ENCODE data around the gene MRPL33. TPM values are rescaled to one million over a fixed set of nuclear protein-coding genes. Genes with fewer than 3 reads are reported as not detected.

MRPL33 gene
- total RNA-seq, 1 experiment from 2014 or later = 66.8 TPM

GRCh38 chr2:27738349-27739057 lies 33.0 kb upstream of the MRPL33 start:
- Histone ChIP-seq H2BK20ac (ENCODE audit: low read depth, low read length, poor library complexity, severe bottlenecking) (no peak overlapping the region), H3K23ac (ENCODE audit: insufficient read length, low read depth, low read length) (no peak overlapping the region), H4K5ac (ENCODE audit: insufficient read length, low read depth, low read length) (no peak overlapping the region), H2AFZ (ENCODE audit: low read length) (no peak overlapping the region), H2BK120ac (ENCODE audit: low read depth, low read length, poor library complexity, severe bottlenecking) (no peak overlapping the region), H3K9me3 (ENCODE audit: control insufficient read depth, low read depth, low read length) (no peaks in the 10 kb centered on the region), H4K20me1 (ENCODE audit: control insufficient read depth, insufficient read depth, insufficient read length) (no peaks in the 10 kb centered on the region), H3K23me2 (ENCODE audit: insufficient read length, low read depth, low read length, poor library complexity, severe bottlenecking) (peaks cover 10% of the 10 kb centered on the region), H3K4ac (ENCODE audit: low read depth, low read length) (no peak overlapping the region), H2AK5ac (ENCODE audit: insufficient read length, low read length) (no peak overlapping the region), H2BK5ac (ENCODE audit: insufficient read length, low read length) (no peak overlapping the region), H4K91ac (ENCODE audit: insufficient read length, low read depth, low read length) (no peak overlapping the region), H3K14ac (ENCODE audit: insufficient read depth, low read length) (no peak overlapping the region), H3K27ac (ENCODE audit: insufficient read length, low read depth, low read length) (no peak overlapping the region), H2BK15ac (ENCODE audit: low read depth, low read length) (no peak overlapping the region), H3K27me3 (ENCODE audit: insufficient read depth, low read length) (no peaks in the 10 kb centered on the region), H3K9ac (ENCODE audit: extremely low read depth, insufficient read length, low read length) (no peak overlapping the region), H3K18ac (ENCODE audit: insufficient read length, low read depth, low read length) (no peak overlapping the region), H3K79me1 (ENCODE audit: insufficient read depth, low read depth, low read length, poor library complexity, severe bottlenecking) (no peaks in the 10 kb centered on the region), H3K4me1 (ENCODE audit: insufficient read depth, low read length) (no peaks in the 10 kb centered on the region), H2BK12ac (ENCODE audit: insufficient read length, low read depth, low read length) (no peak overlapping the region), H4K8ac (replicated peaks; ENCODE audit: insufficient read length, low read depth, low read length) (no peak overlapping the region), H3K4me2 (ENCODE audit: insufficient read depth, insufficient read length, low read length) (no peak overlapping the region), H3K79me2 (ENCODE audit: insufficient read depth, low read length) (no peaks in the 10 kb centered on the region), H3T11ph (ENCODE audit: low read length) (no peak overlapping the region), H3K56ac (ENCODE audit: insufficient read length, low read depth, low read length) (no peak overlapping the region)
- no peak for TF ChIP-seq CTCF (conservative IDR thresholded peaks at IDR 0.05)
- Mint-ChIP-seq H3K4me1 (peaks cover 13 to 14% of the 10 kb centered on the region in 2 experiments), H3K4me3 (no peak overlapping the region), H3K27ac (no peak overlapping the region), H3K36me3 (ENCODE audit: insufficient read depth in 1 of 3, low read depth in 3 of 3) (peaks cover 0 to 12% (median 0%) of the 10 kb centered on the region in 3 experiments; a peak in 1 of 7 replicates), H3K27me3 (ENCODE audit: low read depth) (no peaks in the 10 kb centered on the region; the same call in 1 of the 2 replicates), H3K9me3 (peaks cover 11 to 12% of the 10 kb centered on the region in 2 experiments)
- DNase-seq = no peak
- WGBS (ENCODE audit: extremely low coverage, insufficient read length, low lambda C conversion rate) = no CpG with 5 or more reads among the region's 13 CpGs

Measured in H9 (cell line).